Fibroblast of lung (primary cell): ENCODE data around the gene MPRIP.

ENCODE experiments used
- CTCF ChIP-seq, 2 donors: IDR thresholded peaks in 1 of 2; conservative IDR thresholded peaks in 1 of 2; 1 replicate in 1 of 2; 2 replicates in 1 of 2; pipeline ENCODE4 v1.5.1; 2011 to 2012; ENCODE audit warnings: low read length in 2 of 2, control low read depth in 1 of 2, inconsistent platforms in 1 of 2, low read depth in 1 of 2, mild to moderate bottlenecking in 1 of 2
- EZH2 ChIP-seq: IDR thresholded peaks from 2 replicates; pipeline ENCODE4 v1.5.1; 2012; ENCODE audit warnings: low read length, control low read depth, mild to moderate bottlenecking; ENCODE audit errors: missing control alignments

- TF ChIP-seq EZH2 (no peak), CTCF (conservative IDR thresholded peaks at IDR 0.05 in 1 of 2, IDR thresholded peaks at IDR 0.05 in 1 of 2; ENCODE audit: low read depth in 1 of 2, low read length in 2 of 2) (no peak)
Measured at GRCh38 chr17:17229416-17230384, 187.4 kb downstream of the MPRIP start.
